HL-60 (cell line): ENCODE data around the gene GOLT1A.

ENCODE experiments used
- CTCF ChIP-seq: IDR thresholded peaks from one replicate; pipeline ENCODE4 v1.5.1; 2011; ENCODE audit warnings: low read length, control low read depth, inconsistent platforms; ENCODE audit not compliant: insufficient read depth
- POLR2AphosphoS5 ChIP-seq: IDR thresholded peaks from 2 replicates; pipeline ENCODE4 v1.6.1; 2012; ENCODE audit warnings: low read depth
- SPI1 ChIP-seq: IDR thresholded peaks from 2 replicates; pipeline ENCODE4 v1.6.1; 2012; ENCODE audit warnings: low read depth, mild to moderate bottlenecking, borderline replicate concordance
- TF ChIP-seq, protein P1 (sequence below): IDR thresholded peaks from 2 replicates; pipeline ENCODE4 v1.6.1; 2012; ENCODE audit warnings: low read depth; ENCODE audit not compliant: insufficient replicate concordance

- no peak for TF ChIP-seq CTCF
- no peak for TF ChIP-seq SPI1
- TF ChIP-seq POLR2AphosphoS5: no peak
- TF ChIP-seq, protein P1, sequence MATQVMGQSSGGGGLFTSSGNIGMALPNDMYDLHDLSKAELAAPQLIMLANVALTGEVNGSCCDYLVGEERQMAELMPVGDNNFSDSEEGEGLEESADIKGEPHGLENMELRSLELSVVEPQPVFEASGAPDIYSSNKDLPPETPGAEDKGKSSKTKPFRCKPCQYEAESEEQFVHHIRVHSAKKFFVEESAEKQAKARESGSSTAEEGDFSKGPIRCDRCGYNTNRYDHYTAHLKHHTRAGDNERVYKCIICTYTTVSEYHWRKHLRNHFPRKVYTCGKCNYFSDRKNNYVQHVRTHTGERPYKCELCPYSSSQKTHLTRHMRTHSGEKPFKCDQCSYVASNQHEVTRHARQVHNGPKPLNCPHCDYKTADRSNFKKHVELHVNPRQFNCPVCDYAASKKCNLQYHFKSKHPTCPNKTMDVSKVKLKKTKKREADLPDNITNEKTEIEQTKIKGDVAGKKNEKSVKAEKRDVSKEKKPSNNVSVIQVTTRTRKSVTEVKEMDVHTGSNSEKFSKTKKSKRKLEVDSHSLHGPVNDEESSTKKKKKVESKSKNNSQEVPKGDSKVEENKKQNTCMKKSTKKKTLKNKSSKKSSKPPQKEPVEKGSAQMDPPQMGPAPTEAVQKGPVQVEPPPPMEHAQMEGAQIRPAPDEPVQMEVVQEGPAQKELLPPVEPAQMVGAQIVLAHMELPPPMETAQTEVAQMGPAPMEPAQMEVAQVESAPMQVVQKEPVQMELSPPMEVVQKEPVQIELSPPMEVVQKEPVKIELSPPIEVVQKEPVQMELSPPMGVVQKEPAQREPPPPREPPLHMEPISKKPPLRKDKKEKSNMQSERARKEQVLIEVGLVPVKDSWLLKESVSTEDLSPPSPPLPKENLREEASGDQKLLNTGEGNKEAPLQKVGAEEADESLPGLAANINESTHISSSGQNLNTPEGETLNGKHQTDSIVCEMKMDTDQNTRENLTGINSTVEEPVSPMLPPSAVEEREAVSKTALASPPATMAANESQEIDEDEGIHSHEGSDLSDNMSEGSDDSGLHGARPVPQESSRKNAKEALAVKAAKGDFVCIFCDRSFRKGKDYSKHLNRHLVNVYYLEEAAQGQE: no peak
These were observed 48.9 kb upstream of the GOLT1A start for GRCh38 chr1:204262506-204263253.
